H1 (cell line): Measurements from ENCODE around the gene CDK5. TPM values are rescaled to one million over a fixed set of nuclear protein-coding genes. Genes with fewer than 3 reads are reported as not detected.
A peak's percentile ranks its signal among the peaks of the same experiment; 100 is the strongest.

Experiments used
- CTCF ChIA-PET: fragments of 300-600 bp; sonication (Branson Sonifier 250); formaldehyde crosslinking; loops from one replicate; lab custom pipeline; 2021; ENCODE audit not compliant: partially characterized antibody; lab: Charles Lee
- POLR2A ChIA-PET: fragments of 300-600 bp; sonication (Branson Sonifier 250); formaldehyde crosslinking; loops from one replicate; lab custom pipeline; 2021; ENCODE audit warnings: inconsistent platforms; ENCODE audit not compliant: partially characterized antibody; lab: Charles Lee
- DNase-seq, 2 experiments: peaks; one replicate each; pipeline versions ENCODE4 v3.0.0 to v3.0.0-alpha.2; 2010 to 2022; ENCODE audit warnings: low spot score in 2 of 2, low read depth in 1 of 2, mixed read lengths in 1 of 2
- FAIRE-seq: peaks from 2 replicates; lab custom pipeline; 2011; peaks lifted over from hg19 to GRCh38; lab: Jason Lieb, UNC
- H2AFZ ChIP-seq: 2 replicates; pipeline ENCODE4 v1.8.1; 2012; ENCODE audit warnings: low read length, inconsistent platforms
- H2AK5ac ChIP-seq: 2 replicates; pipeline ENCODE4 v1.6.1; 2013; ENCODE audit warnings: low read depth, low read length
- H2BK120ac ChIP-seq: replicated peaks from 2 replicates; pipeline ENCODE3; 2013; ENCODE audit warnings: low read depth, low read length, inconsistent platforms
- H2BK12ac ChIP-seq: 2 replicates; pipeline ENCODE4 v1.6.1; 2013; ENCODE audit warnings: low read depth, low read length
- H2BK15ac ChIP-seq: 2 replicates; pipeline ENCODE4 v1.6.1; 2013; ENCODE audit warnings: low read length
- H2BK20ac ChIP-seq: 2 replicates; pipeline ENCODE4 v1.6.1; 2013; ENCODE audit warnings: low read length
- H2BK5ac ChIP-seq: 2 replicates; pipeline ENCODE4 v1.6.1; 2013; ENCODE audit warnings: low read depth, low read length
- H3K14ac ChIP-seq: 2 replicates; pipeline ENCODE4 v1.6.1; 2013; ENCODE audit warnings: inconsistent platforms; ENCODE audit not compliant: insufficient read length
- H3K18ac ChIP-seq: 2 replicates; pipeline ENCODE4 v1.6.1; 2013; ENCODE audit warnings: low read length; ENCODE audit errors: extremely low read depth
- H3K23ac ChIP-seq: 2 replicates; pipeline ENCODE4 v1.6.1; 2013; ENCODE audit warnings: inconsistent platforms; ENCODE audit not compliant: insufficient read length
- H3K23me2 ChIP-seq: 2 replicates; pipeline ENCODE4 v1.6.1; 2013; ENCODE audit warnings: low read depth, low read length
- H3K27ac ChIP-seq: 2 replicates; pipeline ENCODE4 v1.6.1; 2011; ENCODE audit warnings: low read depth, low read length, inconsistent platforms
- H3K27me3 ChIP-seq, 4 experiments: replicated peaks in 1 of 4; 1 replicate in 1 of 4; 2 replicates in 3 of 4; pipeline versions ENCODE4 v1.6.1 to v1.8.1; 2011 to 2013; ENCODE audit warnings: low read length in 3 of 4, mild to moderate bottlenecking in 3 of 4, inconsistent platforms in 2 of 4, mixed read lengths in 2 of 4, moderate library complexity in 1 of 4; ENCODE audit not compliant: control insufficient read depth in 3 of 4, insufficient read depth in 3 of 4; ENCODE audit errors: extremely low read depth in 1 of 4
- H3K36me3 ChIP-seq, 4 experiments: 2 replicates each; pipeline versions ENCODE4 v1.6.1 to v1.8.1; 2011 to 2013; ENCODE audit warnings: mild to moderate bottlenecking in 4 of 4, low read length in 3 of 4, moderate library complexity in 2 of 4, control low read depth in 1 of 4, inconsistent platforms in 1 of 4; ENCODE audit not compliant: insufficient read depth in 4 of 4, control insufficient read depth in 2 of 4
- H3K4ac ChIP-seq: replicated peaks from 2 replicates; pipeline ENCODE3; 2013; ENCODE audit warnings: low read length, low read depth, mixed read lengths, inconsistent platforms; ENCODE audit not compliant: insufficient read length
- H3K4me1 ChIP-seq, 4 experiments: replicated peaks in 1 of 4; 1 replicate in 1 of 4; 2 replicates in 3 of 4; pipeline versions ENCODE4 v1.6.1 to v1.8.1; 2011 to 2013; ENCODE audit warnings: low read length in 3 of 4, inconsistent platforms in 2 of 4, mixed read lengths in 1 of 4; ENCODE audit not compliant: insufficient read depth in 4 of 4, control insufficient read depth in 3 of 4
- H3K4me2 ChIP-seq, 2 experiments: 2 replicates each; pipeline versions ENCODE4 v1.6.1 to v1.8.1; 2011 to 2013; ENCODE audit warnings: low read depth in 2 of 2, low read length in 2 of 2, control low read depth in 1 of 2, inconsistent platforms in 1 of 2, mild to moderate bottlenecking in 1 of 2; ENCODE audit not compliant: insufficient read depth in 1 of 2
- H3K4me3 ChIP-seq, 4 experiments: fragments of 200-600, 300-600 bp in 1 of 4; sonication (generic), shearing (Covaris generic), sonication (Bioruptor Twin) in 1 of 4; 2 replicates each; pipeline versions ENCODE4 v1.5.1 to v1.8.1; 2011 to 2016; ENCODE audit warnings: low read length in 4 of 4, low read depth in 3 of 4, control low read depth in 2 of 4, inconsistent platforms in 2 of 4, mild to moderate bottlenecking in 2 of 4, mixed read lengths in 1 of 4, moderate library complexity in 1 of 4; ENCODE audit not compliant: insufficient read depth in 2 of 4; ENCODE audit errors: extremely low read depth in 1 of 4
- H3K56ac ChIP-seq: replicated peaks from 2 replicates; pipeline ENCODE3; 2013; ENCODE audit warnings: low read depth, mild to moderate bottlenecking, mixed read lengths, low read length, inconsistent platforms; ENCODE audit not compliant: insufficient read length
- H3K79me1 ChIP-seq: 2 replicates; pipeline ENCODE4 v1.6.1; 2013; ENCODE audit warnings: low read depth, low read length, control low read depth
- H3K79me2 ChIP-seq, 2 experiments: 2 replicates each; pipeline versions ENCODE4 v1.6.1 to v1.8.1; 2012 to 2013; ENCODE audit warnings: low read length in 2 of 2, mild to moderate bottlenecking in 2 of 2, inconsistent platforms in 1 of 2; ENCODE audit not compliant: insufficient read depth in 2 of 2, control insufficient read depth in 1 of 2
- H3K9ac ChIP-seq, 4 experiments: replicated peaks in 1 of 4; 1 replicate in 1 of 4; 2 replicates in 3 of 4; pipeline versions ENCODE4 v1.6.1 to v1.8.1; 2011 to 2013; ENCODE audit warnings: low read depth in 3 of 4, low read length in 3 of 4, control low read depth in 2 of 4, mild to moderate bottlenecking in 2 of 4, moderate library complexity in 2 of 4, inconsistent platforms in 1 of 4; ENCODE audit errors: extremely low read depth in 1 of 4
- H3K9me3 ChIP-seq, 2 experiments: 2 replicates each; pipeline versions ENCODE4 v1.6.1 to v1.8.1; 2012 to 2013; ENCODE audit warnings: mild to moderate bottlenecking in 2 of 2, moderate library complexity in 2 of 2, control low read depth in 1 of 2, inconsistent platforms in 1 of 2, low read depth in 1 of 2, low read length in 1 of 2, mixed read lengths in 1 of 2; ENCODE audit not compliant: insufficient read depth in 2 of 2
- H4K20me1 ChIP-seq, 2 experiments: replicated peaks in 1 of 2; 2 replicates each; pipeline versions ENCODE3 to v1.8.1; 2011 to 2013; ENCODE audit warnings: inconsistent platforms in 2 of 2, low read length in 2 of 2, mild to moderate bottlenecking in 1 of 2; ENCODE audit not compliant: insufficient read depth in 2 of 2, control insufficient read depth in 1 of 2
- H4K5ac ChIP-seq: 2 replicates; pipeline ENCODE4 v1.6.1; 2013; ENCODE audit warnings: low read length, low read depth, mixed read lengths, inconsistent platforms; ENCODE audit not compliant: insufficient read length
- H4K8ac ChIP-seq: 2 replicates; pipeline ENCODE4 v1.8.0; 2013; ENCODE audit warnings: mild to moderate bottlenecking, moderate library complexity, low read length, inconsistent platforms; ENCODE audit not compliant: insufficient read depth; ENCODE audit errors: extremely low read depth
- H4K91ac ChIP-seq: replicated peaks from 2 replicates; pipeline ENCODE3; 2013; ENCODE audit warnings: low read length, mixed read lengths, inconsistent platforms; ENCODE audit not compliant: insufficient read length
- RXRA ChIP-seq: IDR thresholded peaks from 2 replicates; pipeline ENCODE4 v1.6.1; 2011; ENCODE audit warnings: low read depth, mild to moderate bottlenecking, low read length, moderate library complexity; ENCODE audit not compliant: insufficient read depth
- SP1 ChIP-seq: IDR thresholded peaks from 2 replicates; pipeline ENCODE4 v1.6.1; 2011; ENCODE audit warnings: low read depth, low read length
- WGBS, 2 experiments: shearing (Covaris generic) in 1 of 2; methylation state at CpG; one replicate each; pipeline versions ENCODE4 v1.1.6 to v1.1.7; 2013 to 2015; ENCODE audit warnings: low lambda C conversion rate in 2 of 2, mixed read lengths in 2 of 2, inconsistent platforms in 1 of 2, low coverage in 1 of 2, missing lambda C conversion rate in 1 of 2; ENCODE audit not compliant: insufficient replicate concordance in 2 of 2, insufficient coverage in 1 of 2, insufficient read length in 1 of 2; ENCODE audit errors: extremely low coverage in 1 of 2, missing lambda C conversion rate in 1 of 2; 5-methylcytosine and 5-hydroxymethylcytosine counted together
- polyA plus RNA-seq, 7 experiments: library from polyadenylated mRNA; depleted of rRNA in 3 of 7; stranded (reverse) in 5 of 7; unstranded in 2 of 7; fragments of >200 nt in 5 of 7; fragments of 200-250 nt in 2 of 7; gene quantifications; 1 replicate in 5 of 7; 2 replicates in 1 of 7; 4 replicates in 1 of 7; pipeline versions ENCODE4 v1.2.1 to v1.2.3, GENCODE V29; 2011 to 2013; ENCODE audit warnings: missing spikeins in 2 of 7, mixed read lengths in 2 of 7
- total RNA-seq: library from RNA; stranded (reverse); fragmentation: NEBNext Ultra II Directional; extraction: Animal tissue kit (Norgen Biotek cat#: 25700); gene quantifications from 2 replicates; pipeline ENCODE4 v1.2.1, GENCODE V29; 2021
- TF ChIP-seq, protein P1 (sequence below): IDR thresholded peaks from 2 replicates; pipeline ENCODE4 v1.6.1; 2012; ENCODE audit warnings: inconsistent platforms

Gene CDK5
- total and polyA plus RNA-seq, 2 of the 8 experiments (the other 6 are each of a cell fraction or from before 2014, with no cell fraction given): 22.8 to 37.2 TPM

DNA sequence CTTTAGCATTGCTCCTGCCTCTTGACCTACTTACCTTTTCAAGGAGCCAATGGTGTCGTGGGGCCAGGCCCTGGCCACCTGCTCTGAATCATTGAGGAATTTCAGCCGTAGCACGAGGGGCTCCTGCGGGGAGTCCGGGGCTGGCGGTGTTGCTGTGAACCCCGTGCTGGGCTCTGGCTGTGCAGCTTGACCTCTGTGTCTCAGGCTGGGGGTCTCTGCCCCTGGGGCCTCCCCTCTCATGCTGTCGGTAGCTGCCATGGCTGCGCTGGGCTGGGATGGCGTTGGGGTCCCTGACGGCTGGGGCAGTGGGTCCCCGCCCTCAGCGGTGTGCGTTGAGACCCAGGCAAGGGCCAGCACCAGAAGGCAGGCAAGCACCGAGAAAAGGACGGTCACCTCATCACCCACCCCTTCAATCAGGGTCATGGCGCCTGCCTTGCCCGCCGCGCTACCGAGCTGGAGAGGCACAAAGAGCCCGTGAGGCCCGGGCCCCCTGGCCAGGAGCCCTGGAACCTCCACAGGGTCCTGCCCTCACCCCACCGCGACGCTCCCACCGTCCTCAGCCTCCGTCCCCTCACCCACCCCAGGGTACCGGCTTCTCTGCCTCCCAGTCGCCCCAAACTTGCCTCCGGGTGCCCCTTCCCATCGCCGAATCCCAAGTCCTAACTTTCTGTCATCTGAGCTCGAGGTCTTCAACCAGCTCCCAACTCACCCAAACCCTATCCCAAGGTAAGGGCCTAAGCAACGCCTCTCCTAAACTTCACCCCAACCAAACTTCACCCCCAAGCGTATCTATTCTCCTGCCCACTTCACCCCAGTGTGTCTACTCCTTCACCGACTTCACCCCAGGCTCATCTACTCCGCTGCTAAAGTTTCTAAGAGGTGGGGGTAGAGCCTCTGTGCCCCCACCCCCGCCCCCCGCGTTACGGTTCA is 24.7 kb upstream of the CDK5 start:
- no peak overlapping the region for H4K91ac ChIP-seq
- peak overlapping the region; percentile 48 to 85 (median 68) for H3K4me3 ChIP-seq
- no peak overlapping the region for H3K56ac ChIP-seq
- H3K4ac ChIP-seq: no peak overlapping the region
- no peak overlapping the region for H3K9ac ChIP-seq
- WGBS, 2 experiments: 77% methylated on average over 31 of the region's 42 CpGs; no CpG with 5 or more reads in 1 of the 2 experiments
- H3K14ac ChIP-seq: no peak overlapping the region
- no peak overlapping the region for H2BK12ac ChIP-seq
- H3K9me3 ChIP-seq: no peaks in the 10 kb centered on the region
- peaks cover 12% of the 10 kb centered on the region for H3K79me1 ChIP-seq
- H2BK20ac ChIP-seq: no peak overlapping the region
- TF ChIP-seq SP1 (no peak), RXRA (no peak)
- TF ChIP-seq, protein P1, sequence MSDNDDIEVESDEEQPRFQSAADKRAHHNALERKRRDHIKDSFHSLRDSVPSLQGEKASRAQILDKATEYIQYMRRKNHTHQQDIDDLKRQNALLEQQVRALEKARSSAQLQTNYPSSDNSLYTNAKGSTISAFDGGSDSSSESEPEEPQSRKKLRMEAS: 0 out of 2 replicates have a peak, but pooled peaks have one; percentile 18
- TF ChIP-seq, all 59 proteins: peak for 1
- Histone ChIP-seq H3K4me1 (peaks cover 3 to 43% (median 23%) of the 10 kb centered on the region in 4 experiments), H2BK5ac (no peak overlapping the region), H4K8ac (peak overlapping the region; percentile 15; the same call in 1 of the 2 replicates), H3K36me3 (no peaks in the 10 kb centered on the region), H2AK5ac (no peak overlapping the region; the same call in 1 of the 2 replicates), H4K5ac (no peak overlapping the region), H2BK15ac (no peak overlapping the region), H4K20me1 (peaks cover 16 to 18% of the 10 kb centered on the region in 2 experiments), H3K18ac (no peak overlapping the region), H3K79me2 (peaks cover 0 to 11% of the 10 kb centered on the region in 2 experiments; a peak in 1 of 4 replicates), H3K4me2 (peak overlapping the region; percentile 90 to 95), H2BK120ac (no peak overlapping the region), H2AFZ (no peak overlapping the region), H3K27me3 (peaks cover 0 to 12% (median 8%) of the 10 kb centered on the region in 4 experiments; a peak in 5 of 7 replicates), H3K27ac (no peak overlapping the region), H3K23me2 (peaks cover 32% of the 10 kb centered on the region), H3K23ac (no peak overlapping the region)
- ChIA-PET CTCF (interaction anchor here (0.9 to 15.1 kb wide), 4 partner anchors 22 to 206 kb away, joined by 3 to 448 read pairs (median 11); no protein-coding TSS in a partner anchor), POLR2A (interaction anchor here (0.5 to 2.5 kb wide), 10 partner anchors 16 to 673 kb away, joined by 3 to 17 read pairs (median 4); partner anchors contain the start of gene SLC4A2)
- FAIRE-seq (no peak), DNase-seq (no peak)
